GM19455 (cell line): Measurements from ENCODE around the gene SDCCAG8.
"Not testable (repeated sequence)": the region's sequence is repeated elsewhere in the genome, so short reads cannot be mapped to it uniquely, and the experiment has no call there.

Experiments used
- ATAC-seq: cut with Tn5 transposase; IDR thresholded peaks from one replicate; pipeline ENCODE4 v1.9.1; 2021; ENCODE audit not compliant: unreplicated experiment

The SDCCAG8 gene

GRCh38 chr1:243255791-243256512 lies at the start of gene SDCCAG8:
Gene SDCCAG8, plus strand, starts transcription at chr1:243256041. Its CDS starts 133 bp downstream, at chr1:243256174.
- peak; percentile 72 for ATAC-seq

GRCh38 chr1:243211984-243212383 lies 43.9 kb upstream of the SDCCAG8 start:
- not testable (repeated sequence) for ATAC-seq

- ATAC-seq: no peak
Observed at GRCh38 chr1:243213045-243213787, 42.6 kb upstream of the SDCCAG8 start.

- ATAC-seq: not testable (repeated sequence)
Observed at GRCh38 chr1:243215276-243215875, 40.5 kb upstream of the SDCCAG8 start.

GRCh38 chr1:243216741-243217140 lies 39.1 kb upstream of the SDCCAG8 start:
- ATAC-seq: no peak

GRCh38 chr1:243217349-243217748 lies 38.5 kb upstream of the SDCCAG8 start:
- no peak for ATAC-seq

GRCh38 chr1:243218059-243218458 lies 37.8 kb upstream of the SDCCAG8 start:
- ATAC-seq: no peak

GRCh38 chr1:243227622-243228021 lies 28.2 kb upstream of the SDCCAG8 start:
- no peak for ATAC-seq

GRCh38 chr1:243229526-243229925 lies 26.3 kb upstream of the SDCCAG8 start:
- no peak for ATAC-seq

GRCh38 chr1:243230914-243231313 lies 24.9 kb upstream of the SDCCAG8 start:
- no peak for ATAC-seq

- ATAC-seq: no peak
Observed at GRCh38 chr1:243233908-243234307, 21.9 kb upstream of the SDCCAG8 start.

- no peak for ATAC-seq
Observed at GRCh38 chr1:243234978-243235647, 20.7 kb upstream of the SDCCAG8 start.

GRCh38 chr1:243236604-243237252 lies 19.1 kb upstream of the SDCCAG8 start:
- no peak for ATAC-seq

GRCh38 chr1:243244432-243244841 lies 11.4 kb upstream of the SDCCAG8 start:
- peak; percentile 63 for ATAC-seq

GRCh38 chr1:243246916-243247315 lies 8.9 kb upstream of the SDCCAG8 start:
- no peak for ATAC-seq

GRCh38 chr1:243247901-243248300 lies 7.9 kb upstream of the SDCCAG8 start:
- ATAC-seq: no peak

GRCh38 chr1:243249214-243249613 lies 6.6 kb upstream of the SDCCAG8 start:
- no peak for ATAC-seq

- no peak for ATAC-seq
Observed at GRCh38 chr1:243250102-243250501, 5.7 kb upstream of the SDCCAG8 start.

- ATAC-seq: no peak
Observed at GRCh38 chr1:243251539-243251938, 4.3 kb upstream of the SDCCAG8 start.

- no peak for ATAC-seq
Observed at GRCh38 chr1:243253211-243253925, 2.5 kb upstream of the SDCCAG8 start.
